HCT116 (cell line): ENCODE results near the gene PEX10.

Source experiments
- CBX3 ChIP-seq: IDR thresholded peaks from 2 replicates; pipeline ENCODE4 v1.6.1; 2012; ENCODE audit warnings: low read depth
- CTCF ChIP-seq, 3 experiments: fragments of 200-600 bp in 1 of 3; sonication (generic) in 1 of 3; IDR thresholded peaks in 2 of 3; conservative IDR thresholded peaks in 1 of 3; 2 replicates each; pipeline ENCODE4 v1.5.1; 2012 to 2017; ENCODE audit warnings: low read depth in 2 of 3, low read length in 2 of 3, antibody characterized with exemption in 1 of 3, borderline replicate concordance in 1 of 3, control low read depth in 1 of 3, mild to moderate bottlenecking in 1 of 3, mixed read lengths in 1 of 3, mixed run types in 1 of 3, moderate library complexity in 1 of 3; ENCODE audit not compliant: insufficient read depth in 1 of 3
- EGR1 ChIP-seq: IDR thresholded peaks from 2 replicates; pipeline ENCODE4 v1.6.1; 2012; ENCODE audit warnings: low read depth
- EZH2 ChIP-seq: fragments of 200-600 bp; sonication (generic); IDR thresholded peaks from 2 replicates; pipeline ENCODE4 v1.6.1; 2017; ENCODE audit warnings: antibody characterized with exemption, mixed run types
- EZH2phosphoT487 ChIP-seq: fragments of 200-600 bp; IDR thresholded peaks from 2 replicates; pipeline ENCODE4 v1.6.1; 2018; ENCODE audit warnings: antibody characterized with exemption, borderline replicate concordance
- JUND ChIP-seq: IDR thresholded peaks from 2 replicates; pipeline ENCODE4 v1.6.1; 2012
- POLR2A ChIP-seq: IDR thresholded peaks from 2 replicates; pipeline ENCODE4 v1.7.0; 2011; ENCODE audit warnings: borderline replicate concordance; ENCODE audit not compliant: insufficient read depth, insufficient read length; ENCODE audit errors: extremely low read depth
- POLR2AphosphoS5 ChIP-seq: IDR thresholded peaks from 2 replicates; pipeline ENCODE4 v1.6.1; 2011; ENCODE audit warnings: mild to moderate bottlenecking, low read depth, low read length, moderate library complexity
- RAD21 ChIP-seq: IDR thresholded peaks from 2 replicates; pipeline ENCODE4 v1.6.1; 2012; ENCODE audit warnings: low read depth, mild to moderate bottlenecking
- REST ChIP-seq: IDR thresholded peaks from 2 replicates; pipeline ENCODE4 v1.6.1; 2012; ENCODE audit warnings: low read depth

- no peak for TF ChIP-seq CTCF (IDR thresholded peaks at IDR 0.05 in 2 of 3, conservative IDR thresholded peaks at IDR 0.05 in 1 of 3; ENCODE audit: borderline replicate concordance in 1 of 3, insufficient read depth in 1 of 3, low read depth in 2 of 3, low read length in 2 of 3)
- TF ChIP-seq JUND: no peak
- no peak for TF ChIP-seq POLR2AphosphoS5
- TF ChIP-seq RAD21: no peak
- no peak for TF ChIP-seq EZH2phosphoT487
- TF ChIP-seq EZH2: no peak
- TF ChIP-seq EGR1: no peak
- TF ChIP-seq POLR2A: no peak
- TF ChIP-seq REST: no peak
- no peak for TF ChIP-seq CBX3
Observed at GRCh38 chr1:2396059-2396458, 16.3 kb downstream of the PEX10 start.
